CD4-positive, alpha-beta memory T cell (primary cell): ENCODE measurements around the gene TCAP. TPM values are rescaled to one million over a fixed set of nuclear protein-coding genes. Genes with fewer than 3 reads are reported as not detected.
A peak's percentile ranks its signal among the peaks of the same experiment; 100 is the strongest.

Source experiments
- CTCF ChIA-PET: fragments of 350-600 bp; sonication (Branson Sonifier 250); formaldehyde crosslinking; loops from one replicate; lab custom pipeline; 2021; ENCODE audit warnings: inconsistent platforms; ENCODE audit not compliant: partially characterized antibody; lab: Charles Lee
- POLR2A ChIA-PET: fragments of 350-600 bp; sonication (Branson Sonifier 250); formaldehyde crosslinking; loops from one replicate; lab custom pipeline; 2021; ENCODE audit not compliant: partially characterized antibody; lab: Charles Lee
- DNase-seq, 5 donors: peaks; one replicate each; pipeline versions ENCODE4 v3.0.0 to v3.0.0-alpha.2; 2020 to 2022; ENCODE audit warnings: mixed read lengths in 1 of 5
- H3K27ac ChIP-seq: one replicate; pipeline ENCODE4 v1.7.0; 2013; ENCODE audit warnings: low read depth, low read length
- H3K27me3 ChIP-seq: 2 replicates; pipeline ENCODE4 v1.7.0; 2013; ENCODE audit warnings: mild to moderate bottlenecking, low read length, moderate library complexity; ENCODE audit not compliant: insufficient read depth
- H3K36me3 ChIP-seq: 2 replicates; pipeline ENCODE4 v1.7.0; 2013; ENCODE audit warnings: mild to moderate bottlenecking, low read length, moderate library complexity; ENCODE audit not compliant: insufficient read depth
- H3K4me1 ChIP-seq: 2 replicates; pipeline ENCODE4 v1.7.0; 2013; ENCODE audit warnings: mild to moderate bottlenecking, low read length, moderate library complexity; ENCODE audit not compliant: insufficient read depth
- H3K4me3 ChIP-seq, 2 donors: one replicate each; pipeline ENCODE4 v1.7.0; 2013; ENCODE audit warnings: low read length in 2 of 2, mild to moderate bottlenecking in 1 of 2
- H3K9me3 ChIP-seq, 2 donors: one replicate each; pipeline ENCODE4 v1.7.0; 2013; ENCODE audit warnings: low read length in 2 of 2, control low read depth in 1 of 2; ENCODE audit not compliant: control insufficient read depth in 1 of 2
- H3K27ac Mint-ChIP-seq, 7 donors: one replicate each; pipeline ENCODE4 v1.8.0; 2020 to 2021; ENCODE audit warnings: mixed read lengths in 7 of 7, mild to moderate bottlenecking in 6 of 7, inconsistent platforms in 3 of 7, moderate library complexity in 3 of 7
- H3K27me3 Mint-ChIP-seq, 2 donors: one replicate each; pipeline ENCODE4 v1.8.0; 2020 to 2021; ENCODE audit warnings: mixed read lengths in 2 of 2
- H3K36me3 Mint-ChIP-seq, 2 donors: one replicate each; pipeline ENCODE4 v1.8.0; 2020 to 2021; ENCODE audit warnings: mixed read lengths in 2 of 2, inconsistent platforms in 1 of 2, mild to moderate bottlenecking in 1 of 2
- H3K4me1 Mint-ChIP-seq, 4 donors: one replicate each; pipeline ENCODE4 v1.8.0; 2020 to 2021; ENCODE audit warnings: mixed read lengths in 4 of 4, mild to moderate bottlenecking in 1 of 4
- H3K4me3 Mint-ChIP-seq, 8 donors: one replicate each; pipeline ENCODE4 v1.8.0; 2020 to 2021; ENCODE audit warnings: mixed read lengths in 8 of 8, mild to moderate bottlenecking in 7 of 8, moderate library complexity in 6 of 8, inconsistent platforms in 3 of 8
- H3K9me3 Mint-ChIP-seq, 8 donors: one replicate each; pipeline ENCODE4 v1.8.0; 2020 to 2021; ENCODE audit warnings: mixed read lengths in 8 of 8, mild to moderate bottlenecking in 5 of 8, inconsistent platforms in 3 of 8, moderate library complexity in 1 of 8
- intact Hi-C: fragments of 100-400 bp; cut with micrococcal nuclease; formaldehyde crosslinking; loops from one replicate; pipeline ENCODE4 v1.15.1; 2023
- polyA plus RNA-seq, 2 donors: library from polyadenylated mRNA; unstranded; fragments of 300-500 nt; fragmentation: Illumina TruSeq; gene quantifications; one replicate each; pipeline ENCODE4 v1.2.3, GENCODE V29; 2021
- total RNA-seq, 2 experiments: library from RNA; stranded (reverse); gene quantifications; one replicate each; pipeline ENCODE4 v1.2.3, GENCODE V29; 2021

TCAP gene
- total and polyA plus RNA-seq, 4 experiments from 2014 or later, result 0.14 to 6.3 (median 5.9) TPM; not detected in 1

DNA sequence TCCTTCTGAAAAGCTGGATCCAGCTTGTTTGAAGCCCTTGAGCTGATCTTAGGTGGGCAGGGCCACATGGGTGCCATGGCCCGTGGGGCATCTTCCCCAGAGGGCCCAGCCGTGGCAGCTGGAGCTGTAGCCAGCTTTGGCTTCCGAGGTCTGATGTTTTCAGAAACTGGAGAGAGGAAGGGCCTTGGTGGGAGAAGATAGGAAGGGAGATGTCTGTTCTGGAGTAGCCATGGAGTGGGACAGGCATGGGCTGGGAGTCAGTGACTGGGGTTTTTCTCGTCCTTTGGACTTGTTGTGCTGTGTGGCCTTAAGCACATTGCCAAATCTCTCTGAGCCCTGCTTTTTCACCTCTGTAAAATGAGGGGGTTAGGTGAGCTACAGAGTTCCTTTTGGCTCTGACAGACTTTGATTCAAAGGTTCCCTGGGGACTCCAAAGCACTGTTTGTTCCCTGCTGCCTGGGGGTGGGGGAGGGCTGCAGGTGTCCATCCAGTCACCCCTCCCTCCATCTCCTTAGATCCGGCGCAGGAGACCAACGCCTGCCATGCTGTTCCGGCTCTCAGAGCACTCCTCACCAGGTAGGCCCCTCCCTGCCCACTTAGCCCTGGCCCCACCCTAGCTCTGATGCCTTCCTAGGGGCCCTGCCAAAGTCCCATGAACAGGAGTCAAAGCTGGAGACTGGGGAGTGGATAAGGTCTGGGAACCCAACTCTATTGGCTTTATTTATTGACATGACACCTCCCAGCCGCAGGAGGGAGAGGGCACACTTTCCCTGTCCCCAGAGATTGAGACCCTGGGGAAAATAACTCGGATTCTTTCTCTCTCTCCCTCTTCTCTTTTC, 36.3 kb upstream of the TCAP start:
- no peak overlapping the region for H3K4me3 ChIP-seq
- CTCF ChIA-PET, result interaction anchor here (0.6 to 1.6 kb wide), 5 partner anchors 10 to 348 kb away, joined by 3 to 4 read pairs (median 3); partner anchors contain the start of gene MIEN1
- Mint-ChIP-seq H3K9me3 (no peaks in the 10 kb centered on the region), H3K4me1 (peaks cover 3 to 13% (median 6%) of the 10 kb centered on the region in 4 donors), H3K4me3 (peak overlapping the region in 1 of 8 donors; percentile 68), H3K36me3 (no peaks in the 10 kb centered on the region), H3K27me3 (peaks cover 26 to 31% of the 10 kb centered on the region in 2 donors), H3K27ac (peak overlapping the region in 1 of 7 donors; percentile 48)
- no peak overlapping the region for H3K27ac ChIP-seq
- intact Hi-C loops, result no loop called here
- no peaks in the 10 kb centered on the region for H3K36me3 ChIP-seq
- H3K9me3 ChIP-seq, result no peaks in the 10 kb centered on the region
- H3K4me1 ChIP-seq, result peaks cover 6% of the 10 kb centered on the region
- POLR2A ChIA-PET, result interaction anchor here (1.3 to 1.5 kb wide), 2 partner anchors 9 to 102 kb away, joined by 3 to 5 read pairs; partner anchors contain the start of genes MIEN1 and STARD3
- peak in 1 of 5 donors; percentile 3 for DNase-seq
- H3K27me3 ChIP-seq, result peaks cover 19% of the 10 kb centered on the region

DNA sequence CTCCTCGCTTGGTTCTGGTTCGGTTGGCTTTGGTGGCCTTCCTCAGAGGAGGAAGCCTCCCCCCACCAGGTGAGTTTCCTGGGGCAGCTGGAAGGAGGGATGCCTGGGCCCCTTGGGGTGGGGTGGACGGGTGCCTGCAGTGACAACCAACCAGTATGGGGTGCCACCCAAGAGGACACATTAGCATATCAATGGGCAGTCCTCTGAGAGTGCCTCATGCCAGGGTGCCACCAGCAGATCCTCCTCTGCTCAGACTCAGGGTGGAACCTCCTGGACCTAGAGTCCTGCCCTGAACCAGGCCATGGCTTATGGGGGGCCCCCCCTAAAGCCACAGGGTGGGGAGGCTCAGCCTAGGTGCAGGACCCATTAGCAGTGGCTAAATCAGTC, 35.7 kb upstream of the TCAP start:
- H3K36me3 Mint-ChIP-seq, result no peaks in the 10 kb centered on the region
- DNase-seq, result peak in 1 of 5 donors; percentile 33
- CTCF ChIA-PET, result interaction anchor here (1.2 to 6.4 kb wide), 3 partner anchors 6 to 12 kb away, joined by 3 to 114 read pairs (median 3); partner anchors contain the start of gene PPP1R1B
- peaks cover 26 to 31% of the 10 kb centered on the region in 2 donors for H3K27me3 Mint-ChIP-seq
- no peak overlapping the region for H3K4me3 Mint-ChIP-seq
- peaks cover 7 to 13% (median 9%) of the 10 kb centered on the region in 4 donors for H3K4me1 Mint-ChIP-seq
- no peak overlapping the region for H3K27ac Mint-ChIP-seq
- intact Hi-C loops, result no loop called here
- Histone ChIP-seq H3K27me3 (peaks cover 19% of the 10 kb centered on the region), H3K27ac (no peak overlapping the region), H3K9me3 (no peaks in the 10 kb centered on the region), H3K4me1 (peaks cover 10% of the 10 kb centered on the region), H3K36me3 (no peaks in the 10 kb centered on the region), H3K4me3 (no peak overlapping the region)
- no peaks in the 10 kb centered on the region for H3K9me3 Mint-ChIP-seq
- POLR2A ChIA-PET, result no interaction called here

- Histone ChIP-seq H3K9me3 (no peaks in the 10 kb centered on the region), H3K27me3 (peaks cover 19% of the 10 kb centered on the region), H3K36me3 (no peaks in the 10 kb centered on the region), H3K4me1 (peaks cover 14% of the 10 kb centered on the region), H3K27ac (no peak overlapping the region), H3K4me3 (no peak overlapping the region)
- CTCF ChIA-PET, result interaction anchor here (6.4 kb wide), 1 partner anchor 6 kb away, joined by 114 read pairs; the partner anchor contains the start of gene PPP1R1B
- Mint-ChIP-seq H3K4me1 (peaks cover 7 to 13% (median 9%) of the 10 kb centered on the region in 4 donors), H3K27ac (no peak overlapping the region), H3K27me3 (peaks cover 25 to 31% of the 10 kb centered on the region in 2 donors), H3K9me3 (no peaks in the 10 kb centered on the region), H3K4me3 (no peak overlapping the region), H3K36me3 (no peaks in the 10 kb centered on the region)
- POLR2A ChIA-PET, result no interaction called here
- DNase-seq, result peak in 1 of 5 donors; percentile 11
- intact Hi-C loops, result no loop called here
Measured at GRCh38 chr17:39629898-39630297, 35.3 kb upstream of the TCAP start.

DNA sequence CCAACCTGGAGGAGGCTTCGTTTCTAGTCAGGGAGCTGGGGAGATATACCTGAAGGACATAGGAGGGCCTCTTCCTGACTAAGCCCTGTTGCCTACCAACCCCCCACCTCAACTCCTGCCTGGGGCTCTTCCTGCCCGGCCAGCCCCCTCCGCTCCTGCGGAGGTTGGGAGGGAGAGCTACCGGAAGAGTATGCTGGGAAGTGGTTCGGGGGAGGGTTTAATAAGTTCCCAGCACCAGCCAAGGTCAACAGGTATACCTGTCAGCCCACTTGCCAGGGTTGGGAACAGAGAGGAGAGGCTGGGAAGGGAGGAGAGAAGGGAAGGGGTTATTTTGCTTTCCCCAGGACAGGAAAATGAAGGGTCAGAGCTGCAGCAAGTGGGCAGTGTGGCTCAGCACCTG, 33.7 kb upstream of the TCAP start:
- ChIA-PET POLR2A (interaction anchor here (1.1 kb wide), 1 partner anchor 40 kb away, joined by 3 read pairs; no protein-coding TSS in a partner anchor), CTCF (interaction anchor here (1.1 to 6.4 kb wide), 3 partner anchors 8 to 122 kb away, joined by 3 to 114 read pairs (median 3); partner anchors contain the start of gene PPP1R1B)
- H3K9me3 ChIP-seq, result no peaks in the 10 kb centered on the region
- Mint-ChIP-seq H3K27ac (peak overlapping the region in 1 of 7 donors; percentile 68), H3K9me3 (no peaks in the 10 kb centered on the region), H3K27me3 (peaks cover 11 to 22% of the 10 kb centered on the region in 2 donors), H3K36me3 (no peaks in the 10 kb centered on the region), H3K4me3 (no peak overlapping the region), H3K4me1 (peaks cover 5 to 15% (median 8%) of the 10 kb centered on the region in 4 donors)
- intact Hi-C loops, result no loop called here
- no peak for DNase-seq
- peaks cover 9% of the 10 kb centered on the region for H3K27me3 ChIP-seq
- H3K4me3 ChIP-seq, result no peak overlapping the region
- no peaks in the 10 kb centered on the region for H3K36me3 ChIP-seq
- no peak overlapping the region for H3K27ac ChIP-seq
- peaks cover 18% of the 10 kb centered on the region for H3K4me1 ChIP-seq

DNA sequence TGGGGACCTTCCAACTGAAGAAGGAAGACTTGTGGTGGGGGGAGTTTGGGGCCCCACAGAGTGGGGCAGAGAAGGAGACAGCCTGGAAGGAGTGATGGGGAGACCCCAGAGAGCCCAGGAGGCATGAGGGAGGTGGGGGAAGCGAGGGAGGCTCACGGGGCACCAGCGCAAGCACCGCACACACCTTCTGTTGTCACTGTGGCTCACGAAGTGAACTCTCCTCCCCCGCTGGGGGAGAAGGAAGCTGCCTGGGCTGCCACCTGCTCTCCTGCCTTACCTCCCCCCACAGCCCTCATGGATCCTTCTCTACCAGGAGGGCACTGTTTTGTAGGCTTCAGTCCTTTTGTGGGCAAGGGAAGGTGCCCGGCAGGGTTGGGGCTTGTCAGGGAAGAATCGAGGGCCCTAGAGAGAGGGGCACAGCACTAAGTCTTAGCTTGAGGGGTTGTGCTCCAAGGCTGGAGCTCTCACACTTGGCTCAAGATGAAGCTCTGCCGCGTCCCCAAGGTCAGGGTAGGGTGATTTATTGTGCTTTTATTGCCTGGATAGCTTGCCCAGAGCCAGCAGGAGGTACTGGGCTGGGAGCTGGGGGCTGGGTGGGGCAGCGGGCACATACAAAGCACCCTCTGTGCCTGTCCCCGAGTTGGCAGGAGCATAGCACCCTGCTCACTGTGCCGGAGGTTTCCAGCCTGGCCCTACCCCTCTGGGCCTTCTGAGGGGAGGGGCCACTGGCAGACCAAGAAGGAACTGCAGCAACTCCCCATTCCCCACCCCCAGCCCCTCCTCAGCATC, 32.8 kb upstream of the TCAP start:
- Mint-ChIP-seq H3K4me1 (peaks cover 4 to 16% (median 11%) of the 10 kb centered on the region in 4 donors), H3K27ac (peak overlapping the region in 1 of 7 donors; percentile 10), H3K36me3 (peaks cover 0 to 1% of the 10 kb centered on the region in 2 donors), H3K4me3 (no peak overlapping the region), H3K27me3 (peaks cover 10 to 19% of the 10 kb centered on the region in 2 donors), H3K9me3 (no peaks in the 10 kb centered on the region)
- no peak for DNase-seq
- ChIA-PET CTCF (interaction anchor here (1.7 to 6.4 kb wide), 5 partner anchors 9 to 37 kb away, joined by 5 to 114 read pairs (median 8); partner anchors contain the start of genes PNMT and PPP1R1B), POLR2A (no interaction called here)
- intact Hi-C loops, result no loop called here
- Histone ChIP-seq H3K27me3 (peaks cover 4% of the 10 kb centered on the region), H3K36me3 (no peaks in the 10 kb centered on the region), H3K27ac (no peak overlapping the region), H3K4me1 (peaks cover 17% of the 10 kb centered on the region), H3K9me3 (no peaks in the 10 kb centered on the region), H3K4me3 (no peak overlapping the region)

DNA sequence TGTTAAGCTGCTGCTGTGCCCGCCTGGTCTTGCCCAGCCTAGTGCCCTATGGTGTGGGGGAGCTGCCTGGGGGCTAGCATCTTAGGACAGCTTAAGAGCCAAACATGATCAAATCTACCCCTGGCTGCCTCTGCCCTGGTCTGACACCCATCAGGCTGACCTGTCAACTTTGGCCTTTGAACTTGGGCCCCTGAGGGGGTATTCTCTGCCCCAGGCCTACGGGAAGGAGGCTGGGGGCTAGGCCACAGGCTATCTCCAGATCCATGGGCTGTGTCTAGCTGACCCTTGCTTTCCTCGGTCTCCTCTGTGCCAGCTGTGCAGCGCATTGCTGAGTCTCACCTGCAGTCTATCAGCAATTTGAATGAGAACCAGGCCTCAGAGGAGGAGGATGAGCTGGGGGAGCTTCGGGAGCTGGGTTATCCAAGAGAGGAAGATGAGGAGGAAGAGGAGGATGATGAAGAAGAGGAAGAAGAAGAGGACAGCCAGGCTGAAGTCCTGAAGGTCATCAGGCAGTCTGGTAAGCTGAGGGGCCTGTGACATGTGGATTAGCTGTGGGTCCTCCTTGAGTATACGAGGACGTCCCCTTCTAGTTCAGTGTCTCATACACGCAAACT, 31.5 kb upstream of the TCAP start:
- H3K36me3 Mint-ChIP-seq, result peaks cover 0 to 7% of the 10 kb centered on the region in 2 donors
- intact Hi-C loops, result no loop called here
- H3K4me3 Mint-ChIP-seq, result no peak overlapping the region
- peaks cover 17 to 29% (median 24%) of the 10 kb centered on the region in 4 donors for H3K4me1 Mint-ChIP-seq
- H3K27ac Mint-ChIP-seq, result peak overlapping the region in 2 of 7 donors; percentile 66 to 88
- Histone ChIP-seq H3K27me3 (no peaks in the 10 kb centered on the region), H3K4me1 (peaks cover 29% of the 10 kb centered on the region), H3K4me3 (no peak overlapping the region), H3K36me3 (no peaks in the 10 kb centered on the region), H3K27ac (no peak overlapping the region), H3K9me3 (no peaks in the 10 kb centered on the region)
- H3K27me3 Mint-ChIP-seq, result peaks cover 4 to 12% of the 10 kb centered on the region in 2 donors
- ChIA-PET CTCF (interaction anchor here (0.7 to 6.4 kb wide), 12 partner anchors 10 to 307 kb away, joined by 3 to 114 read pairs (median 8); partner anchors contain the start of genes PGAP3, PNMT and PPP1R1B), POLR2A (interaction anchor here (1.1 to 1.3 kb wide), 2 partner anchors 12 to 173 kb away, joined by 3 read pairs; partner anchors contain the start of gene CDK12)
- DNase-seq, result peak in 1 of 5 donors; percentile 23
- H3K9me3 Mint-ChIP-seq, result no peaks in the 10 kb centered on the region
